SK-N-SH (cell line): ENCODE data around the gene RAPGEF4. TPM values are rescaled to one million over a fixed set of nuclear protein-coding genes. Genes with fewer than 3 reads are reported as not detected.

Experiments
- CTCF ChIA-PET: fragments of 300-600, 350-600 bp; formaldehyde crosslinking; extraction: SDS; loops from one replicate; lab custom pipeline; 2021; lab: Yijun Ruan, JAX
- POLR2A ChIA-PET: fragments of 350-600 bp; sonication (Branson Sonifier 250); formaldehyde crosslinking; extraction: SDS; loops from one replicate; lab custom pipeline; 2020; ENCODE audit warnings: antibody characterized with exemption, inconsistent platforms; lab: Yijun Ruan, JAX
- DNase-seq: peaks from one replicate; pipeline ENCODE4 v3.0.0; 2012
- H2AFZ ChIP-seq: fragments of 200-600 bp; sonication (generic); 2 replicates; pipeline ENCODE4 v1.8.1; 2016; ENCODE audit warnings: antibody characterized with exemption, mild to moderate bottlenecking, low read depth
- H3F3A ChIP-seq: fragments of 200-600 bp; sonication (generic); replicated peaks from 2 replicates; pipeline ENCODE3; 2016; ENCODE audit warnings: antibody characterized with exemption, mild to moderate bottlenecking; ENCODE audit not compliant: insufficient read depth
- H3K27ac ChIP-seq, 2 experiments: fragments of 200-500 bp in 1 of 2; fragments of 200-600 bp in 1 of 2; sonication (Bioruptor generic) in 1 of 2; sonication (generic), shearing (Covaris generic) in 1 of 2; 2 replicates each; pipeline versions ENCODE4 v1.5.1 to v1.6.1; 2014 to 2016; ENCODE audit warnings: low read depth in 2 of 2, inconsistent platforms in 1 of 2, low read length in 1 of 2, mild to moderate bottlenecking in 1 of 2, mixed read lengths in 1 of 2
- H3K27me3 ChIP-seq: fragments of 200-600 bp; sonication (generic), shearing (Covaris generic); 2 replicates; pipeline ENCODE4 v1.6.1; 2016; ENCODE audit warnings: mixed run types; ENCODE audit not compliant: insufficient read depth
- H3K36me3 ChIP-seq, 2 experiments: fragments of 200-500 bp in 1 of 2; fragments of 200-600 bp in 1 of 2; sonication (Bioruptor generic) in 1 of 2; sonication (generic) in 1 of 2; replicated peaks in 1 of 2; 2 replicates each; pipeline versions ENCODE3 to v1.5.1; 2014 to 2016; ENCODE audit warnings: low read length in 1 of 2, mild to moderate bottlenecking in 1 of 2; ENCODE audit not compliant: insufficient read depth in 2 of 2, control insufficient read depth in 1 of 2
- H3K4me1 ChIP-seq, 2 experiments: fragments of 200-500 bp in 1 of 2; fragments of 200-600 bp in 1 of 2; sonication (Bioruptor generic) in 1 of 2; sonication (generic), shearing (Covaris generic) in 1 of 2; 2 replicates each; pipeline versions ENCODE4 v1.5.1 to v1.6.1; 2014 to 2016; ENCODE audit warnings: low read depth in 1 of 2, low read length in 1 of 2, mixed run types in 1 of 2; ENCODE audit not compliant: insufficient read depth in 2 of 2, control insufficient read depth in 1 of 2
- H3K4me2 ChIP-seq: fragments of 200-600 bp; sonication (generic), shearing (Covaris generic); 2 replicates; pipeline ENCODE4 v1.6.1; 2017; ENCODE audit warnings: mixed run types
- H3K4me3 ChIP-seq, 2 experiments: fragments of 200-500 bp in 1 of 2; fragments of 200-600 bp in 1 of 2; sonication (Bioruptor generic) in 1 of 2; sonication (generic), shearing (Covaris generic) in 1 of 2; 2 replicates each; pipeline versions ENCODE4 v1.5.1 to v1.8.1; 2014 to 2016; ENCODE audit warnings: low read depth in 2 of 2, inconsistent platforms in 1 of 2, low read length in 1 of 2, mild to moderate bottlenecking in 1 of 2, mixed read lengths in 1 of 2, moderate library complexity in 1 of 2
- H3K79me2 ChIP-seq: fragments of 200-600 bp; sonication (generic); 2 replicates; pipeline ENCODE4 v1.8.1; 2017; ENCODE audit warnings: mild to moderate bottlenecking; ENCODE audit not compliant: insufficient read depth
- H3K9ac ChIP-seq: fragments of 200-600 bp; sonication (generic); 2 replicates; pipeline ENCODE4 v1.6.1; 2017; ENCODE audit warnings: mixed run types
- H3K9me2 ChIP-seq: fragments of 200-600 bp; sonication (generic); 2 replicates; pipeline ENCODE4 v1.6.1; 2017; ENCODE audit warnings: mixed run types
- H3K9me3 ChIP-seq: fragments of 200-600 bp; sonication (generic); 2 replicates; pipeline ENCODE4 v1.6.1; 2017; ENCODE audit warnings: mixed run types, mild to moderate bottlenecking, moderate library complexity
- H4K20me1 ChIP-seq: fragments of 200-600 bp; sonication (generic); 2 replicates; pipeline ENCODE4 v1.6.1; 2017; ENCODE audit warnings: mild to moderate bottlenecking, mixed run types; ENCODE audit not compliant: insufficient read depth
- FOSL2 ChIP-seq: IDR thresholded peaks from 2 replicates; pipeline ENCODE4 v1.4.0; 2012; ENCODE audit warnings: low read depth, mild to moderate bottlenecking, moderate library complexity, borderline replicate concordance
- FOXJ3 ChIP-seq: sonication (generic); formaldehyde crosslinking; IDR thresholded peaks from 2 replicates; pipeline ENCODE4 v1.5.1; 2020; ENCODE audit warnings: mild to moderate bottlenecking, missing genetic modification reagents
- GABPA ChIP-seq: IDR thresholded peaks from 2 replicates; pipeline ENCODE4 v1.4.0; 2012; ENCODE audit warnings: low read depth, mild to moderate bottlenecking
- GATA2 ChIP-seq: sonication (generic); formaldehyde crosslinking; IDR thresholded peaks from 2 replicates; pipeline ENCODE4 v1.5.0; 2020; ENCODE audit warnings: mild to moderate bottlenecking, missing genetic modification reagents
- JUND ChIP-seq: IDR thresholded peaks from 2 replicates; pipeline ENCODE4 v1.4.0; 2012
- MEF2A ChIP-seq: IDR thresholded peaks from 2 replicates; pipeline ENCODE4 v1.4.0; 2012; ENCODE audit warnings: low read depth, borderline replicate concordance
- NFIC ChIP-seq: IDR thresholded peaks from 2 replicates; pipeline ENCODE4 v1.4.0; 2012; ENCODE audit warnings: borderline replicate concordance
- POLR2AphosphoS5 ChIP-seq: IDR thresholded peaks from 2 replicates; pipeline ENCODE4 v1.6.1; 2012; ENCODE audit warnings: low read depth, low read length
- RFX5 ChIP-seq: IDR thresholded peaks from 2 replicates; pipeline ENCODE4 v1.6.1; 2012; ENCODE audit warnings: mild to moderate bottlenecking, improper control_type of control experiment, low read length
- RXRA ChIP-seq: IDR thresholded peaks from 2 replicates; pipeline ENCODE4 v1.4.0; 2012; ENCODE audit warnings: low read depth, mild to moderate bottlenecking, borderline replicate concordance
- SIN3A ChIP-seq: IDR thresholded peaks from 2 replicates; pipeline ENCODE4 v1.6.1; 2012; ENCODE audit warnings: low read depth, mild to moderate bottlenecking, low read length, moderate library complexity, borderline replicate concordance
- TAF1 ChIP-seq: IDR thresholded peaks from 2 replicates; pipeline ENCODE4 v1.6.1; 2012; ENCODE audit warnings: low read depth, mild to moderate bottlenecking, low read length, moderate library complexity, borderline replicate concordance
- TCF12 ChIP-seq: IDR thresholded peaks from 2 replicates; pipeline ENCODE4 v1.4.0; 2012
- TEAD4 ChIP-seq: IDR thresholded peaks from 2 replicates; pipeline ENCODE4 v1.4.0; 2012; ENCODE audit warnings: mild to moderate bottlenecking, borderline replicate concordance; ENCODE audit not compliant: insufficient read depth
- YY1 ChIP-seq: IDR thresholded peaks from 2 replicates; pipeline ENCODE4 v1.4.0; 2012; ENCODE audit warnings: low read depth, mild to moderate bottlenecking
- WGBS: methylation state at CpG from one replicate; pipeline ENCODE4 v1.1.6; 2017; ENCODE audit warnings: low lambda C conversion rate; 5-methylcytosine and 5-hydroxymethylcytosine counted together
- polyA plus RNA-seq, 3 experiments: library from polyadenylated mRNA; depleted of rRNA; stranded (reverse); fragments of >200 nt; gene quantifications; 2 replicates each; pipeline ENCODE4 v1.2.3, GENCODE V29; 2012
- TF ChIP-seq, protein P1 (sequence below): IDR thresholded peaks from 2 replicates; pipeline ENCODE4 v1.4.0; 2012; ENCODE audit warnings: low read depth, borderline replicate concordance
- TF ChIP-seq, protein P2 (sequence below): IDR thresholded peaks from 2 replicates; pipeline ENCODE4 v1.4.0; 2012; ENCODE audit warnings: low read depth
- TF ChIP-seq, protein P3 (sequence below): fragments of 150-350 bp; IDR thresholded peaks from 2 replicates; pipeline ENCODE4 v1.6.1; 2016; ENCODE audit warnings: mild to moderate bottlenecking, low read depth, low read length
- TF ChIP-seq, protein P4 (sequence below): fragments of 200-600 bp; sonication (generic); IDR thresholded peaks from 2 replicates; pipeline ENCODE4 v1.6.1; 2017; ENCODE audit warnings: antibody characterized with exemption, mild to moderate bottlenecking, moderate library complexity

RAPGEF4 gene
- polyA plus RNA-seq, 1 of the 3 experiments (the other 2 are of a cell fraction), result 0.30 TPM

DNA sequence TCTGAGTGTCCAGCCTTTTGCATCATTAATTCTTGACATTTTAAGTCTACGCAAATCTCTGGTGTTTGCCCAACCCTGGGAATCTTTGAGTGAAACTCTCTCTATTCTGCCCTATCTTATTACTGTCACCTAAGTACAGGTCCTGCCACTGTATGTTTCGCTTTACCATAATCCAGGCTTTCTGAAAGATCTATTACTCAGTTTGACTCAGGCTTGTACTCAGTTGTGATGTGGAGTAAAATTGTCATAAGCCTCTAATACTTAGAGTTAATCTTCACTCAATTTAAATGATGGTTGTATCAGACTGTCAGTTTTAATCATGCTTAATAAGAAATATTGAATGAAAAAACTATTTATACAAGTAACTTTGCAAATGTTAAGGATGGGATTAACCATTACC is 30.3 kb upstream of the RAPGEF4 start:
- no peaks in the 10 kb centered on the region for H3K79me2 ChIP-seq
- no peak overlapping the region for H2AFZ ChIP-seq
- no peak overlapping the region for H3K27ac ChIP-seq
- no peak overlapping the region for H3K4me2 ChIP-seq
- ChIA-PET CTCF (interaction anchor here (0.8 to 1.5 kb wide), 2 partner anchors 7 to 14 kb away, joined by 3 read pairs; no protein-coding TSS in a partner anchor), POLR2A (no interaction called here)
- H3K36me3 ChIP-seq, result no peaks in the 10 kb centered on the region
- no peaks in the 10 kb centered on the region for H4K20me1 ChIP-seq
- no peaks in the 10 kb centered on the region for H3K9me3 ChIP-seq
- no peaks in the 10 kb centered on the region for H3K27me3 ChIP-seq
- TF ChIP-seq GABPA (no peak), NFIC (no peak), GATA2 (CRISPR knock-in tag) (no peak), YY1 (no peak), MEF2A (no peak), FOSL2 (no peak)
- TF ChIP-seq, protein P1, sequence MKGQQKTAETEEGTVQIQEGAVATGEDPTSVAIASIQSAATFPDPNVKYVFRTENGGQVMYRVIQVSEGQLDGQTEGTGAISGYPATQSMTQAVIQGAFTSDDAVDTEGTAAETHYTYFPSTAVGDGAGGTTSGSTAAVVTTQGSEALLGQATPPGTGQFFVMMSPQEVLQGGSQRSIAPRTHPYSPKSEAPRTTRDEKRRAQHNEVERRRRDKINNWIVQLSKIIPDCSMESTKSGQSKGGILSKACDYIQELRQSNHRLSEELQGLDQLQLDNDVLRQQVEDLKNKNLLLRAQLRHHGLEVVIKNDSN, result no peak
- no peaks in the 10 kb centered on the region for H3K9me2 ChIP-seq
- peaks cover 0 to 9% of the 10 kb centered on the region in 2 experiments; a peak in 2 of 4 replicates for H3K4me1 ChIP-seq
- WGBS, result 95% methylated on average over 2 of the region's 2 CpGs
- no peak overlapping the region for H3K4me3 ChIP-seq
- H3K9ac ChIP-seq, result no peak overlapping the region
- no peak for DNase-seq
- peaks cover 16% of the 10 kb centered on the region for H3F3A ChIP-seq

DNA sequence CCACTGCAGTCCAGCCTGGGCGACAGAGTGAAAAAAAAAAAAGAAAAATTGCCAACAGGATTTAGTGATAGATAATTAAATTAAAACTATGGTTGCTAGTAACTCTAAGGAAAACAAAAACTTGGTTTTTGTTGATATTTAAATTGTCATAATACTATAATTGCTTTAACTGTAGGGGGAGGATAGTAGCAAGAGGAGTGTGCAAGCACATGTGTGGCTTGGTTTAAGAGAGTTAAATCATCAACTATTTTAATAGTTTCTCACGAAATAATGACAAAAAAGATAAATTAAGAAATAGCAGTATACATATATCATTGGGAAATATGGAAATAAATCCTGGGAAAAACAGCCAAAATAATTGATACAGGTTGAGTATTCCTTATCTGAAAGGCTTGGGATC is 27.4 kb upstream of the RAPGEF4 start:
- Histone ChIP-seq H2AFZ (no peak overlapping the region), H3K4me3 (no peak overlapping the region), H3K9me2 (no peaks in the 10 kb centered on the region), H3K27me3 (no peaks in the 10 kb centered on the region), H3K27ac (no peak overlapping the region), H3K4me1 (peaks cover 0 to 4% of the 10 kb centered on the region in 2 experiments; a peak in 2 of 4 replicates), H4K20me1 (no peaks in the 10 kb centered on the region), H3F3A (peaks cover 13% of the 10 kb centered on the region), H3K4me2 (no peak overlapping the region)
- POLR2A ChIA-PET, result no interaction called here
- TF ChIP-seq FOSL2, result no peak
- TF ChIP-seq TEAD4, result no peak
- TF ChIP-seq, protein P1, result no peak
- no peak for TF ChIP-seq JUND
- TF ChIP-seq GABPA, result no peak
- TF ChIP-seq, protein P2, sequence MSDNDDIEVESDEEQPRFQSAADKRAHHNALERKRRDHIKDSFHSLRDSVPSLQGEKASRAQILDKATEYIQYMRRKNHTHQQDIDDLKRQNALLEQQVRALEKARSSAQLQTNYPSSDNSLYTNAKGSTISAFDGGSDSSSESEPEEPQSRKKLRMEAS, result no peak
- no peak for TF ChIP-seq FOXJ3 (CRISPR knock-in tag)
- TF ChIP-seq POLR2AphosphoS5, result no peak
- no peak for TF ChIP-seq GATA2 (CRISPR knock-in tag)
- TF ChIP-seq RFX5, result no peak
- TF ChIP-seq SIN3A, result no peak
- no peak for TF ChIP-seq TCF12
- TF ChIP-seq, protein P3, sequence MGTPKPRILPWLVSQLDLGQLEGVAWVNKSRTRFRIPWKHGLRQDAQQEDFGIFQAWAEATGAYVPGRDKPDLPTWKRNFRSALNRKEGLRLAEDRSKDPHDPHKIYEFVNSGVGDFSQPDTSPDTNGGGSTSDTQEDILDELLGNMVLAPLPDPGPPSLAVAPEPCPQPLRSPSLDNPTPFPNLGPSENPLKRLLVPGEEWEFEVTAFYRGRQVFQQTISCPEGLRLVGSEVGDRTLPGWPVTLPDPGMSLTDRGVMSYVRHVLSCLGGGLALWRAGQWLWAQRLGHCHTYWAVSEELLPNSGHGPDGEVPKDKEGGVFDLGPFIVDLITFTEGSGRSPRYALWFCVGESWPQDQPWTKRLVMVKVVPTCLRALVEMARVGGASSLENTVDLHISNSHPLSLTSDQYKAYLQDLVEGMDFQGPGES, result no peak
- TF ChIP-seq, protein P4, sequence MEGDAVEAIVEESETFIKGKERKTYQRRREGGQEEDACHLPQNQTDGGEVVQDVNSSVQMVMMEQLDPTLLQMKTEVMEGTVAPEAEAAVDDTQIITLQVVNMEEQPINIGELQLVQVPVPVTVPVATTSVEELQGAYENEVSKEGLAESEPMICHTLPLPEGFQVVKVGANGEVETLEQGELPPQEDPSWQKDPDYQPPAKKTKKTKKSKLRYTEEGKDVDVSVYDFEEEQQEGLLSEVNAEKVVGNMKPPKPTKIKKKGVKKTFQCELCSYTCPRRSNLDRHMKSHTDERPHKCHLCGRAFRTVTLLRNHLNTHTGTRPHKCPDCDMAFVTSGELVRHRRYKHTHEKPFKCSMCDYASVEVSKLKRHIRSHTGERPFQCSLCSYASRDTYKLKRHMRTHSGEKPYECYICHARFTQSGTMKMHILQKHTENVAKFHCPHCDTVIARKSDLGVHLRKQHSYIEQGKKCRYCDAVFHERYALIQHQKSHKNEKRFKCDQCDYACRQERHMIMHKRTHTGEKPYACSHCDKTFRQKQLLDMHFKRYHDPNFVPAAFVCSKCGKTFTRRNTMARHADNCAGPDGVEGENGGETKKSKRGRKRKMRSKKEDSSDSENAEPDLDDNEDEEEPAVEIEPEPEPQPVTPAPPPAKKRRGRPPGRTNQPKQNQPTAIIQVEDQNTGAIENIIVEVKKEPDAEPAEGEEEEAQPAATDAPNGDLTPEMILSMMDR, result no peak
- no peak for TF ChIP-seq TAF1
- TF ChIP-seq RXRA, result no peak
- TF ChIP-seq, all 33 proteins: peak for 0
- CTCF ChIA-PET, result interaction anchor here (0.7 to 3.0 kb wide), 4 partner anchors 11 to 246 kb away, joined by 3 to 8 read pairs (median 3); no protein-coding TSS in a partner anchor
- WGBS, result 48% methylated on average over 2 of the region's 2 CpGs
- no peak for DNase-seq
- H3K79me2 ChIP-seq, result no peaks in the 10 kb centered on the region
- H3K9me3 ChIP-seq, result no peaks in the 10 kb centered on the region
- no peaks in the 10 kb centered on the region for H3K36me3 ChIP-seq
- no peak overlapping the region for H3K9ac ChIP-seq
